Pancreas (tissue), 10 donors: ENCODE measurements around the gene GAB2. TPM values are rescaled to one million over a fixed set of nuclear protein-coding genes. Genes with fewer than 3 reads are reported as not detected.

Experiments used
- ATAC-seq, 4 donors: fragments of 200-7000 bp; cut with Tn5 transposase; one replicate each; pipeline versions ENCODE4 v1.8.0 to v1.9.1; 2020; ENCODE audit warnings: mild to moderate bottlenecking in 4 of 4, moderate library complexity in 4 of 4
- DNase-seq, 6 donors: peaks; one replicate each; pipeline ENCODE4 v3.0.0-alpha.2; 2020
- FAIRE-seq: peaks from 2 replicates; lab custom pipeline; 2012; peaks lifted over from hg19 to GRCh38; lab: Jason Lieb, UNC
- H3K27ac ChIP-seq, 4 donors: fragments of 200-600 bp; sonication (generic); 1 replicate in 3 of 4; 2 replicates in 1 of 4; pipeline versions ENCODE4 v1.5.0 to v1.8.0; 2020
- H3K27me3 ChIP-seq, 4 donors: fragments of 200-600 bp; one replicate each; pipeline ENCODE4 v1.8.0; 2021
- H3K36me3 ChIP-seq, 3 donors: fragments of 200-600 bp; sonication (generic) in 1 of 3; one replicate each; pipeline versions ENCODE4 v1.5.0 to v1.8.0; 2020 to 2021
- H3K4me1 ChIP-seq, 3 donors: fragments of 200-600 bp; one replicate each; pipeline ENCODE4 v1.8.0; 2021
- H3K4me3 ChIP-seq, 4 donors: fragments of 200-600 bp; sonication (generic) in 2 of 4; one replicate each; pipeline versions ENCODE4 v1.5.0 to v1.8.0; 2020 to 2021
- H3K9me3 ChIP-seq, 4 donors: fragments of 200-600 bp; one replicate each; pipeline ENCODE4 v1.8.0; 2021
- CTCF ChIP-seq, 4 donors: fragments of 200-600 bp; sonication (generic) in 3 of 4; IDR thresholded peaks; one replicate each; pipeline versions ENCODE4 v1.5.0 to v1.8.0; 2021; ENCODE audit warnings: antibody characterized with exemption in 4 of 4
- WGBS, 2 donors: extraction: QIAGEN DNeasy Blood & Tissue Kit; methylation state at CpG; one replicate each; pipeline ENCODE4 v1.1.7; 2013; 5-methylcytosine and 5-hydroxymethylcytosine counted together
- intact Hi-C, 3 donors: fragments of 100-400 bp; cut with DNase I; formaldehyde crosslinking; loops; one replicate each; pipeline versions ENCODE4 v1.11.1 to v1.14.2; 2022
- polyA plus RNA-seq, 2 donors: library from polyadenylated mRNA; stranded (reverse); fragments of 200-250 nt; gene quantifications; one replicate each; pipeline ENCODE4 v1.2.3, GENCODE V29; 2013
- total RNA-seq, 6 donors: library from RNA; stranded (reverse); fragmentation: NEBNext Ultra II Directional in 4 of 6; extraction: Animal tissue kit (Norgen Biotek cat#: 25700) in 4 of 6; gene quantifications; one replicate each; pipeline versions ENCODE4 v1.2.1 to v1.2.4, GENCODE V29; 2021 to 2023
- donor health status: healthy with polysubstance abuse.
- donor health status: DM: no; HTN: no; CAD: no; lungs with moderate emphysema.
- donor health status: DM: no; HTN: no; CAD: no.
- donor health status: control.
- donor health status: control.
- donor health status: Bipolar disorder and iron deficiency.
- donor health status: DM: yes; HTN: yes; CAD: no.
- donor health status: DM: no; HTN: no; CAD: no.
- donor health status: DM: no; HTN: no; CAD: no.
- donor health status: DM: yes; HTN: yes; CAD: no.

The GAB2 gene
- total and polyA plus RNA-seq, 8 donors, result 3.1 to 17.8 (median 9.4) TPM

DNA sequence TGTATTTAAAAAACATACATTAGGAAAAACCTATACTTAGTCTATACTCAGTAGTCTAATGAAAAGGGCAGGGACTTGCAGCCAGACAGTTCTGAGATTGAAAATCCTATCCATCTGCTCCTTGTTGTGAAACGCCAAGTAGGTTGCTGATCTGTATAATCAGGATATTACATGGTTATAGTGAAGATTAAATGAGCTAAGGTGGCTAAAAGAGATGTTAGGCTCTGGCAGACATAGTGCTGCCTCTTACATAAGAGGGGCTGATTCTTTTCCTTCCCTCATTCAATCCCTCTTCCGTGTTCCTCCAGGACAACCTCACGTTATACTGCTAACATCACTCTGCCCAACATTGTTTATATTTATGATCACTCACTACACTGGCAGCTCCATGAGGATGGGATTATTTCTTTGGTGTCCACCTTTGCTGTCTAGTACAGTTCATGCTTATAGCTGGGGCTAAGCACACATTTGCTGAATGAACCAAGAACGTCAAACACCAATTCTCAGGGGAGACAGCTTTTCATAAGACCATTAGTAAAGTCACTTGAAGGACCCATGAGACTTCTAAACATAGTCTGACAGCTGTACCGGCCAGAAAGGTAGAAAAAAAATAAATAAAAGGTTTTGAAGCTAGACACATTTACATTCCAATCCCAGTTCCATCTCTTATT, 46.3 kb downstream of the GAB2 start:
- 66 to 72% methylated on average over 5 of the region's 5 CpGs for WGBS, 2 donors
- no peak for DNase-seq
- H3K27ac ChIP-seq, result no peak overlapping the region
- TF ChIP-seq CTCF (IDR thresholded peaks at IDR 0.05), result no peak
- H3K9me3 ChIP-seq, result no peaks in the 10 kb centered on the region
- FAIRE-seq, result no peak
- H3K36me3 ChIP-seq, result no peaks in the 10 kb centered on the region
- H3K4me1 ChIP-seq, result no peaks in the 10 kb centered on the region
- intact Hi-C loops, result no loop called here
- H3K4me3 ChIP-seq, result no peak overlapping the region
- no peaks in the 10 kb centered on the region for H3K27me3 ChIP-seq
- ATAC-seq, result peak in 3 of 4 donors; percentile 16 to 38 (median 19)

GRCh38 chr11:78370406-78371172, 47.0 kb downstream of the GAB2 start:
- Histone ChIP-seq H3K4me1 (no peaks in the 10 kb centered on the region), H3K27me3 (no peaks in the 10 kb centered on the region), H3K36me3 (no peaks in the 10 kb centered on the region), H3K4me3 (no peak overlapping the region), H3K27ac (no peak overlapping the region), H3K9me3 (no peaks in the 10 kb centered on the region)
- intact Hi-C loops, result no loop called here
- FAIRE-seq (no peak), DNase-seq (no peak), ATAC-seq (peak in 3 of 4 donors; percentile 58 to 82 (median 64))
- 68 to 74% methylated on average over 7 of the region's 7 CpGs for WGBS, 2 donors
- TF ChIP-seq CTCF (IDR thresholded peaks at IDR 0.05), result no peak

DNA sequence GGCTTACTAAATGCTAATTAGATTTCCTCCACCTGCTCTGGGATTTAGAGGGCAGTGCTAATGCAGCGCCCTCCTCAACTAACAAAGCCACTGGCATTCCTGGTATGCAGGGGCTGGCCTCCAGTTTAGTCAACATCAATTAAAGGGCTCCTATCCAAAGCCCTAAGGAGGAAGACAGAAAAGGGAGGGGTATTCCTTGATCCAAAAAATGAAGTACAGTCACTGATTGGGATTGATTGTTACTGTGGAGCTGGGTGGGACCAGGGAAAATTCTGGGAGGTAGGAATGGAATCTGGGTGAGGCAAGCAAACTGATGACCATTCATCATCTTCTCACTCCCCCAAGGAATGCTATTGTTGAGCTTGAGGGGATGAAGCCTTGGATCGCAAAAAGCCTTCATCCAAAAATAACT, 52.2 kb downstream of the GAB2 start:
- Histone ChIP-seq H3K27me3 (no peaks in the 10 kb centered on the region), H3K4me3 (no peak overlapping the region), H3K36me3 (no peaks in the 10 kb centered on the region), H3K27ac (no peak overlapping the region), H3K9me3 (peaks cover 0 to 4% (median 0%) of the 10 kb centered on the region in 4 donors), H3K4me1 (peaks cover 0 to 8% (median 0%) of the 10 kb centered on the region in 3 donors)
- intact Hi-C loops, result loop anchor here in 1 of 3 donors (10.0 kb wide), 1 partner anchor 61 kb away; no protein-coding TSS in a partner anchor
- DNase-seq (no peak), FAIRE-seq (no peak), ATAC-seq (peak in 3 of 4 donors; percentile 41 to 73 (median 64))
- WGBS, 2 donors, result 43 to 55% methylated on average over 2 of the region's 2 CpGs
- TF ChIP-seq CTCF (IDR thresholded peaks at IDR 0.05), result no peak

GRCh38 chr11:78364128-78364751, 53.4 kb downstream of the GAB2 start:
- H3K4me3 ChIP-seq, result no peak overlapping the region
- H3K4me1 ChIP-seq, result peaks cover 0 to 8% (median 0%) of the 10 kb centered on the region in 3 donors
- intact Hi-C loops, result loop anchor here in 1 of 3 donors (10.0 kb wide), 1 partner anchor 59 kb away; no protein-coding TSS in a partner anchor
- no peak overlapping the region for H3K27ac ChIP-seq
- DNase-seq, result no peak
- 97 to 99% methylated on average over 3 of the region's 3 CpGs for WGBS, 2 donors
- no peak for FAIRE-seq
- no peak for TF ChIP-seq CTCF (IDR thresholded peaks at IDR 0.05)
- H3K36me3 ChIP-seq, result no peaks in the 10 kb centered on the region
- H3K9me3 ChIP-seq, result peaks cover 0 to 4% (median 0%) of the 10 kb centered on the region in 4 donors
- no peak for ATAC-seq
- H3K27me3 ChIP-seq, result no peaks in the 10 kb centered on the region
